HCT116 (cell line): Measurements from ENCODE around the gene ZNF213.

Experiments used
- CTCF ChIP-seq, 3 experiments: fragments of 200-600 bp in 1 of 3; sonication (generic) in 1 of 3; IDR thresholded peaks in 2 of 3; conservative IDR thresholded peaks in 1 of 3; 2 replicates each; pipeline ENCODE4 v1.5.1; 2012 to 2017; ENCODE audit warnings: low read depth in 2 of 3, low read length in 2 of 3, antibody characterized with exemption in 1 of 3, borderline replicate concordance in 1 of 3, control low read depth in 1 of 3, mild to moderate bottlenecking in 1 of 3, mixed read lengths in 1 of 3, mixed run types in 1 of 3, moderate library complexity in 1 of 3; ENCODE audit not compliant: insufficient read depth in 1 of 3
- POLR2A ChIP-seq: IDR thresholded peaks from 2 replicates; pipeline ENCODE4 v1.7.0; 2011; ENCODE audit warnings: borderline replicate concordance; ENCODE audit not compliant: insufficient read depth, insufficient read length; ENCODE audit errors: extremely low read depth
- POLR2AphosphoS5 ChIP-seq: IDR thresholded peaks from 2 replicates; pipeline ENCODE4 v1.6.1; 2011; ENCODE audit warnings: mild to moderate bottlenecking, low read depth, low read length, moderate library complexity
- RAD21 ChIP-seq: IDR thresholded peaks from 2 replicates; pipeline ENCODE4 v1.6.1; 2012; ENCODE audit warnings: low read depth, mild to moderate bottlenecking

- no peak for TF ChIP-seq POLR2A
- TF ChIP-seq CTCF (IDR thresholded peaks at IDR 0.05 in 2 of 3, conservative IDR thresholded peaks at IDR 0.05 in 1 of 3; ENCODE audit: borderline replicate concordance in 1 of 3, insufficient read depth in 1 of 3, low read depth in 2 of 3, low read length in 2 of 3): no peak
- TF ChIP-seq POLR2AphosphoS5: no peak
- no peak for TF ChIP-seq RAD21
These were observed 37.6 kb upstream of the ZNF213 start for GRCh38 chr16:3097266-3097665.
